Activated CD8-positive, alpha-beta memory T cell treated with anti-CD3 and anti-CD28 coated beads, Interleukin-2, amount 10 ng/mL, durations not matched to agents 7 days and 5 days (primary cell): Measurements from ENCODE around the gene WNT2B. TPM values are rescaled to one million over a fixed set of nuclear protein-coding genes. Genes with fewer than 3 reads are reported as not detected.

ENCODE experiments used
- ATAC-seq: fragments of 150-1000 bp; cut with Tn5 transposase; one replicate; pipeline ENCODE4 v1.10.0; 2021; ENCODE audit warnings: moderate library complexity
- CTCF ChIA-PET: fragments of 350-600 bp; sonication (Branson Sonifier 250); formaldehyde crosslinking; loops from one replicate; lab custom pipeline; 2021; ENCODE audit warnings: antibody characterized with exemption; lab: Charles Lee
- DNase-seq: peaks from one replicate; pipeline ENCODE4 v3.0.0-alpha.2; 2020
- H3K27ac Mint-ChIP-seq: one replicate; pipeline ENCODE4 v1.8.0; 2021; ENCODE audit warnings: mild to moderate bottlenecking, mixed read lengths
- H3K27me3 Mint-ChIP-seq: one replicate; pipeline ENCODE4 v1.8.0; 2021; ENCODE audit warnings: mixed read lengths
- H3K36me3 Mint-ChIP-seq: one replicate; pipeline ENCODE4 v1.8.0; 2021; ENCODE audit warnings: mild to moderate bottlenecking, mixed read lengths
- H3K4me1 Mint-ChIP-seq: one replicate; pipeline ENCODE4 v1.8.0; 2021; ENCODE audit warnings: mixed read lengths
- H3K4me3 Mint-ChIP-seq: one replicate; pipeline ENCODE4 v1.8.0; 2021; ENCODE audit warnings: mild to moderate bottlenecking, moderate library complexity, mixed read lengths
- H3K9me3 Mint-ChIP-seq: one replicate; pipeline ENCODE4 v1.8.0; 2022; ENCODE audit warnings: low read depth, mixed read lengths
- total RNA-seq, 2 experiments: library from RNA; stranded (reverse); gene quantifications; one replicate each; pipeline ENCODE4 v1.2.3, GENCODE V29; 2021

The WNT2B gene
- total RNA-seq, 2 experiments from 2014 or later = 0.07 to 0.12 TPM

GRCh38 chr1:112540226-112540794 is 31.5 kb downstream of the WNT2B start:
- Mint-ChIP-seq H3K9me3 (no peaks in the 10 kb centered on the region), H3K27me3 (no peaks in the 10 kb centered on the region), H3K36me3 (peaks cover 3% of the 10 kb centered on the region), H3K4me3 (no peak overlapping the region), H3K27ac (no peak overlapping the region), H3K4me1 (peaks cover 5% of the 10 kb centered on the region)
- CTCF ChIA-PET = interaction anchor here (0.6 kb wide), 1 partner anchor 42 kb away, joined by 3 read pairs; no protein-coding TSS in a partner anchor
- DNase-seq (no peak), ATAC-seq (no peak)

- peaks cover 5% of the 10 kb centered on the region for H3K4me1 Mint-ChIP-seq
- no peaks in the 10 kb centered on the region for H3K27me3 Mint-ChIP-seq
- H3K4me3 Mint-ChIP-seq = no peak overlapping the region
- H3K9me3 Mint-ChIP-seq = no peaks in the 10 kb centered on the region
- H3K27ac Mint-ChIP-seq = no peak overlapping the region
- CTCF ChIA-PET = no interaction called here
- DNase-seq = no peak
- no peak for ATAC-seq
- H3K36me3 Mint-ChIP-seq = peaks cover 3% of the 10 kb centered on the region
Observed at GRCh38 chr1:112541299-112541698, 32.5 kb downstream of the WNT2B start.

GRCh38 chr1:112542206-112542973 is 33.6 kb downstream of the WNT2B start:
- Mint-ChIP-seq H3K4me1 (peaks cover 5% of the 10 kb centered on the region), H3K27me3 (no peaks in the 10 kb centered on the region), H3K9me3 (no peaks in the 10 kb centered on the region), H3K36me3 (peaks cover 3% of the 10 kb centered on the region), H3K4me3 (no peak overlapping the region), H3K27ac (no peak overlapping the region)
- DNase-seq = no peak
- ATAC-seq = no peak
- CTCF ChIA-PET = interaction anchor here (1.0 to 1.1 kb wide), 2 partner anchors 41 to 112 kb away, joined by 3 read pairs; no protein-coding TSS in a partner anchor

- Mint-ChIP-seq H3K36me3 (peaks cover 3% of the 10 kb centered on the region), H3K9me3 (no peaks in the 10 kb centered on the region), H3K4me3 (no peak overlapping the region), H3K27me3 (no peaks in the 10 kb centered on the region), H3K4me1 (peaks cover 5% of the 10 kb centered on the region), H3K27ac (no peak overlapping the region)
- ATAC-seq = no peak
- no peak for DNase-seq
- CTCF ChIA-PET = interaction anchor here (1.6 kb wide), 1 partner anchor 10 kb away, joined by 4 read pairs; no protein-coding TSS in a partner anchor
Observed at GRCh38 chr1:112544011-112544688, 35.4 kb downstream of the WNT2B start.

GRCh38 chr1:112544751-112545150 is 36.0 kb downstream of the WNT2B start:
- H3K27ac Mint-ChIP-seq = no peak overlapping the region
- ATAC-seq (no peak), DNase-seq (no peak)
- CTCF ChIA-PET = no interaction called here
- H3K4me1 Mint-ChIP-seq = peaks cover 5% of the 10 kb centered on the region
- H3K27me3 Mint-ChIP-seq = no peaks in the 10 kb centered on the region
- H3K9me3 Mint-ChIP-seq = no peaks in the 10 kb centered on the region
- peaks cover 3% of the 10 kb centered on the region for H3K36me3 Mint-ChIP-seq
- no peak overlapping the region for H3K4me3 Mint-ChIP-seq

GRCh38 chr1:112546076-112546475 is 37.3 kb downstream of the WNT2B start:
- CTCF ChIA-PET = no interaction called here
- H3K36me3 Mint-ChIP-seq = peaks cover 1% of the 10 kb centered on the region
- H3K4me1 Mint-ChIP-seq = peaks cover 2% of the 10 kb centered on the region
- ATAC-seq (no peak), DNase-seq (no peak)
- no peak overlapping the region for H3K4me3 Mint-ChIP-seq
- no peaks in the 10 kb centered on the region for H3K9me3 Mint-ChIP-seq
- no peak overlapping the region for H3K27ac Mint-ChIP-seq
- H3K27me3 Mint-ChIP-seq = no peaks in the 10 kb centered on the region

GRCh38 chr1:112548547-112548946 is 39.8 kb downstream of the WNT2B start:
- H3K4me1 Mint-ChIP-seq = peaks cover 2% of the 10 kb centered on the region
- ATAC-seq = no peak

GRCh38 chr1:112549590-112549989 is 40.8 kb downstream of the WNT2B start:
- Mint-ChIP-seq H3K36me3 (peaks cover 3% of the 10 kb centered on the region), H3K4me3 (no peak overlapping the region), H3K27me3 (no peaks in the 10 kb centered on the region), H3K9me3 (no peaks in the 10 kb centered on the region), H3K4me1 (no peaks in the 10 kb centered on the region), H3K27ac (no peak overlapping the region)
- ATAC-seq (no peak), DNase-seq (no peak)
- CTCF ChIA-PET = no interaction called here

More at GRCh38 chr1:112548547-112548946, 39.8 kb downstream of the WNT2B start:
- Mint-ChIP-seq H3K27ac (no peak overlapping the region), H3K36me3 (peaks cover 3% of the 10 kb centered on the region), H3K4me3 (no peak overlapping the region), H3K9me3 (no peaks in the 10 kb centered on the region), H3K27me3 (no peaks in the 10 kb centered on the region)
- DNase-seq = no peak
- CTCF ChIA-PET = no interaction called here

- Mint-ChIP-seq H3K36me3 (peaks cover 3% of the 10 kb centered on the region), H3K27ac (no peak overlapping the region), H3K27me3 (no peaks in the 10 kb centered on the region), H3K4me3 (no peak overlapping the region), H3K9me3 (no peaks in the 10 kb centered on the region), H3K4me1 (peaks cover 7% of the 10 kb centered on the region)
- no peak for ATAC-seq
- CTCF ChIA-PET = no interaction called here
- DNase-seq = no peak
Observed at GRCh38 chr1:112554411-112554810, 45.6 kb downstream of the WNT2B start.

GRCh38 chr1:112557385-112557784 is 48.6 kb downstream of the WNT2B start:
- Mint-ChIP-seq H3K4me1 (peaks cover 7% of the 10 kb centered on the region), H3K27ac (no peak overlapping the region), H3K9me3 (no peaks in the 10 kb centered on the region), H3K36me3 (peaks cover 3% of the 10 kb centered on the region), H3K27me3 (no peaks in the 10 kb centered on the region), H3K4me3 (no peak overlapping the region)
- no peak for DNase-seq
- peak; percentile 78 for ATAC-seq
- CTCF ChIA-PET = no interaction called here

- Mint-ChIP-seq H3K4me3 (no peak overlapping the region), H3K9me3 (no peaks in the 10 kb centered on the region), H3K27me3 (no peaks in the 10 kb centered on the region), H3K27ac (no peak overlapping the region), H3K4me1 (peaks cover 7% of the 10 kb centered on the region), H3K36me3 (no peaks in the 10 kb centered on the region)
- ATAC-seq (no peak), DNase-seq (no peak)
- CTCF ChIA-PET = no interaction called here
Observed at GRCh38 chr1:112558634-112559033, 49.9 kb downstream of the WNT2B start.

- Mint-ChIP-seq H3K9me3 (no peaks in the 10 kb centered on the region), H3K36me3 (peaks cover 3% of the 10 kb centered on the region), H3K27ac (no peak overlapping the region), H3K27me3 (no peaks in the 10 kb centered on the region), H3K4me3 (no peak overlapping the region), H3K4me1 (no peaks in the 10 kb centered on the region)
- CTCF ChIA-PET = no interaction called here
- ATAC-seq (no peak), DNase-seq (no peak)
Observed at GRCh38 chr1:112563341-112563740, 54.6 kb downstream of the WNT2B start.

GRCh38 chr1:112564081-112564480 is 55.3 kb downstream of the WNT2B start:
- H3K36me3 Mint-ChIP-seq = peaks cover 4% of the 10 kb centered on the region
- DNase-seq = no peak
- CTCF ChIA-PET = no interaction called here
- no peaks in the 10 kb centered on the region for H3K4me1 Mint-ChIP-seq
- no peaks in the 10 kb centered on the region for H3K27me3 Mint-ChIP-seq
- ATAC-seq = no peak
- H3K27ac Mint-ChIP-seq = no peak overlapping the region
- no peak overlapping the region for H3K4me3 Mint-ChIP-seq
- H3K9me3 Mint-ChIP-seq = no peaks in the 10 kb centered on the region
